T-helper 2 cell treated with Interferon-gamma antibody and Interleukin-4, amounts not matched to agents 5 μg/mL and 100 μg/mL, for 36 hours (primary cell): ENCODE data around the gene PCED1A.

Experiments
- DNase-seq: peaks from one replicate; pipeline ENCODE4 v3.0.0; 2021; ENCODE audit warnings: low spot score
- H3K27ac Mint-ChIP-seq: one replicate; pipeline ENCODE4 v1.8.0; 2021; ENCODE audit warnings: mild to moderate bottlenecking, mixed read lengths
- H3K27me3 Mint-ChIP-seq: one replicate; pipeline ENCODE4 v1.8.0; 2021; ENCODE audit warnings: low read depth, mixed read lengths
- H3K36me3 Mint-ChIP-seq: one replicate; pipeline ENCODE4 v1.8.0; 2021; ENCODE audit warnings: low read depth, mixed read lengths
- H3K4me1 Mint-ChIP-seq: one replicate; pipeline ENCODE4 v1.8.0; 2021; ENCODE audit warnings: low read depth, mixed read lengths
- H3K4me3 Mint-ChIP-seq: one replicate; pipeline ENCODE4 v1.8.0; 2022; ENCODE audit warnings: mild to moderate bottlenecking, moderate library complexity, mixed read lengths
- H3K9me3 Mint-ChIP-seq: one replicate; pipeline ENCODE4 v1.8.0; 2021; ENCODE audit warnings: mixed read lengths

PCED1A gene

GRCh38 chr20:2826655-2827054, 13.8 kb downstream of the PCED1A start:
- Mint-ChIP-seq H3K27me3 (peaks cover 50% of the 10 kb centered on the region), H3K4me1 (peaks cover 21% of the 10 kb centered on the region), H3K9me3 (no peaks in the 10 kb centered on the region), H3K27ac (no peak overlapping the region), H3K36me3 (no peaks in the 10 kb centered on the region), H3K4me3 (no peak overlapping the region)
- DNase-seq: no peak

- H3K9me3 Mint-ChIP-seq: no peaks in the 10 kb centered on the region
- no peak for DNase-seq
- no peak overlapping the region for H3K27ac Mint-ChIP-seq
- H3K4me1 Mint-ChIP-seq: peaks cover 24% of the 10 kb centered on the region
- H3K36me3 Mint-ChIP-seq: no peaks in the 10 kb centered on the region
- peak overlapping the region; percentile 51 for H3K4me3 Mint-ChIP-seq
- H3K27me3 Mint-ChIP-seq: peaks cover 53% of the 10 kb centered on the region
Measured at GRCh38 chr20:2825761-2826160, 14.7 kb downstream of the PCED1A start.

- Mint-ChIP-seq H3K9me3 (no peaks in the 10 kb centered on the region), H3K4me1 (peaks cover 23% of the 10 kb centered on the region), H3K27me3 (peaks cover 46% of the 10 kb centered on the region), H3K36me3 (no peaks in the 10 kb centered on the region), H3K27ac (no peak overlapping the region), H3K4me3 (peak overlapping the region; percentile 56)
- peak; percentile 26 for DNase-seq
Measured at GRCh38 chr20:2822073-2822472, 18.4 kb downstream of the PCED1A start.

- no peaks in the 10 kb centered on the region for H3K9me3 Mint-ChIP-seq
- peak overlapping the region; percentile 13 for H3K27ac Mint-ChIP-seq
- H3K4me3 Mint-ChIP-seq: peak overlapping the region; percentile 56
- H3K27me3 Mint-ChIP-seq: peaks cover 37% of the 10 kb centered on the region
- H3K36me3 Mint-ChIP-seq: no peaks in the 10 kb centered on the region
- peaks cover 15% of the 10 kb centered on the region for H3K4me1 Mint-ChIP-seq
- no peak for DNase-seq
Measured at GRCh38 chr20:2820896-2821869, 19.3 kb downstream of the PCED1A start.

GRCh38 chr20:2820084-2820895, 20.2 kb downstream of the PCED1A start:
- Mint-ChIP-seq H3K4me1 (peaks cover 10% of the 10 kb centered on the region), H3K27ac (no peak overlapping the region), H3K4me3 (peak overlapping the region; percentile 21), H3K27me3 (peaks cover 35% of the 10 kb centered on the region), H3K36me3 (no peaks in the 10 kb centered on the region), H3K9me3 (no peaks in the 10 kb centered on the region)
- DNase-seq: no peak

- H3K27me3 Mint-ChIP-seq: peaks cover 47% of the 10 kb centered on the region
- no peak for DNase-seq
- H3K36me3 Mint-ChIP-seq: no peaks in the 10 kb centered on the region
- no peak overlapping the region for H3K27ac Mint-ChIP-seq
- H3K9me3 Mint-ChIP-seq: peaks cover 3% of the 10 kb centered on the region
- no peak overlapping the region for H3K4me3 Mint-ChIP-seq
- H3K4me1 Mint-ChIP-seq: peaks cover 10% of the 10 kb centered on the region
Measured at GRCh38 chr20:2817891-2818595, 22.4 kb downstream of the PCED1A start.

- no peak overlapping the region for H3K4me3 Mint-ChIP-seq
- peaks cover 10% of the 10 kb centered on the region for H3K4me1 Mint-ChIP-seq
- H3K36me3 Mint-ChIP-seq: no peaks in the 10 kb centered on the region
- peaks cover 7% of the 10 kb centered on the region for H3K9me3 Mint-ChIP-seq
- no peak for DNase-seq
- no peak overlapping the region for H3K27ac Mint-ChIP-seq
- H3K27me3 Mint-ChIP-seq: peaks cover 51% of the 10 kb centered on the region
Measured at GRCh38 chr20:2817341-2817726, 23.1 kb downstream of the PCED1A start.

- DNase-seq: no peak
- peaks cover 12% of the 10 kb centered on the region for H3K9me3 Mint-ChIP-seq
- no peak overlapping the region for H3K27ac Mint-ChIP-seq
- no peaks in the 10 kb centered on the region for H3K36me3 Mint-ChIP-seq
- H3K4me1 Mint-ChIP-seq: peaks cover 6% of the 10 kb centered on the region
- no peak overlapping the region for H3K4me3 Mint-ChIP-seq
- peaks cover 56% of the 10 kb centered on the region for H3K27me3 Mint-ChIP-seq
Measured at GRCh38 chr20:2816583-2817340, 23.7 kb downstream of the PCED1A start.

- H3K27ac Mint-ChIP-seq: no peak within 1 kb of the TSS
- H3K36me3 Mint-ChIP-seq: no peaks in the 10 kb centered on the region
- H3K4me3 Mint-ChIP-seq: no peak within 1 kb of the TSS
- peaks cover 55% of the 10 kb centered on the region for H3K27me3 Mint-ChIP-seq
- DNase-seq: no peak
- H3K4me1 Mint-ChIP-seq: peaks cover 2% of the 10 kb centered on the region
- peaks cover 16% of the 10 kb centered on the region for H3K9me3 Mint-ChIP-seq
Measured at GRCh38 chr20:2816030-2816582, 24.3 kb downstream of the PCED1A start, which contains the start of gene TMEM239. Gene TMEM239 (plus strand): TSS chr20:2816364. CDS start chr20:2816555, 191 bp downstream.

- H3K36me3 Mint-ChIP-seq: no peaks in the 10 kb centered on the region
- peaks cover 16% of the 10 kb centered on the region for H3K9me3 Mint-ChIP-seq
- no peak overlapping the region for H3K27ac Mint-ChIP-seq
- no peak overlapping the region for H3K4me3 Mint-ChIP-seq
- no peak for DNase-seq
- peaks cover 53% of the 10 kb centered on the region for H3K27me3 Mint-ChIP-seq
- H3K4me1 Mint-ChIP-seq: peaks cover 2% of the 10 kb centered on the region
Measured at GRCh38 chr20:2815242-2815900, 25.1 kb downstream of the PCED1A start.

GRCh38 chr20:2814587-2815051, 25.8 kb downstream of the PCED1A start, which contains the start of gene C20orf141:
Gene C20orf141 (plus strand): TSS chr20:2814987. CDS start chr20:2815185, 198 bp downstream.
- no peak within 1 kb of the TSS for H3K4me3 Mint-ChIP-seq
- no peaks in the 10 kb centered on the region for H3K4me1 Mint-ChIP-seq
- H3K36me3 Mint-ChIP-seq: no peaks in the 10 kb centered on the region
- H3K27me3 Mint-ChIP-seq: peaks cover 46% of the 10 kb centered on the region
- peaks cover 16% of the 10 kb centered on the region for H3K9me3 Mint-ChIP-seq
- DNase-seq: no peak
- no peak within 1 kb of the TSS for H3K27ac Mint-ChIP-seq

- Mint-ChIP-seq H3K4me1 (peaks cover under 1% of the 10 kb centered on the region), H3K4me3 (no peak overlapping the region), H3K9me3 (peaks cover 16% of the 10 kb centered on the region), H3K27me3 (peaks cover 44% of the 10 kb centered on the region), H3K27ac (no peak overlapping the region), H3K36me3 (no peaks in the 10 kb centered on the region)
- DNase-seq: no peak
Measured at GRCh38 chr20:2814076-2814475, 26.4 kb downstream of the PCED1A start.
